A549 (cell line): ENCODE results near the gene SETD4. TPM values are rescaled to one million over a fixed set of nuclear protein-coding genes. Genes with fewer than 3 reads are reported as not detected.

Source experiments
- ATAC-seq, 2 experiments: fragments of 200-7000 bp in 1 of 2; fragments of >200 bp in 1 of 2; cut with Nextera tagmentation in 1 of 2; cut with Tn5 transposase in 1 of 2; 3 replicates each; pipeline versions ENCODE4 v1.8.0 to v1.9.1; 2018 to 2020; ENCODE audit warnings: mild to moderate bottlenecking in 1 of 2, moderate library complexity in 1 of 2
- CTCF ChIA-PET: fragments of 300-600 bp; sonication (Branson Sonifier 250); formaldehyde crosslinking; extraction: SDS; loops from one replicate; lab custom pipeline; 2021; ENCODE audit warnings: antibody characterized with exemption, inconsistent platforms; lab: Yijun Ruan, JAX
- POLR2A ChIA-PET: fragments of 350-600 bp; formaldehyde crosslinking; extraction: SDS; loops from one replicate; lab custom pipeline; 2021; ENCODE audit warnings: antibody characterized with exemption, inconsistent platforms; lab: Yijun Ruan, JAX
- DNase-seq, 2 experiments: peaks; one replicate each; pipeline versions ENCODE4 v3.0.0 to v3.0.0-alpha.2; 2011 to 2016; ENCODE audit warnings: low read depth in 1 of 2, low spot score in 1 of 2
- FAIRE-seq: peaks from 2 replicates; lab custom pipeline; 2011; peaks lifted over from hg19 to GRCh38; lab: Jason Lieb, UNC
- H3K27ac ChIP-seq, 2 experiments: fragments of >200 bp; sonication (Bioruptor Twin); formaldehyde crosslinking; 3 replicates each; pipeline ENCODE4 v1.5.1; 2016 to 2017
- H3K4me1 ChIP-seq: fragments of >200 bp; sonication (Bioruptor Twin); formaldehyde crosslinking; 3 replicates; pipeline ENCODE4 v1.6.1; 2016
- H3K4me2 ChIP-seq: fragments of >200 bp; sonication (Bioruptor Twin); formaldehyde crosslinking; 3 replicates; pipeline ENCODE4 v1.6.1; 2016
- H3K4me3 ChIP-seq: fragments of >200 bp; sonication (Bioruptor Twin); formaldehyde crosslinking; 3 replicates; pipeline ENCODE4 v1.5.1; 2016
- H3K9me3 ChIP-seq: fragments of >200 bp; sonication (Bioruptor Twin); formaldehyde crosslinking; 3 replicates; pipeline ENCODE4 v1.6.1; 2016
- BHLHE40 ChIP-seq: IDR thresholded peaks from 2 replicates; pipeline ENCODE4 v1.6.1; 2012; ENCODE audit warnings: low read depth, low read length, inconsistent platforms
- CBX2 ChIP-seq: fragments of 200-600 bp; sonication (generic); IDR thresholded peaks from 2 replicates; pipeline ENCODE4 v1.6.1; 2016; ENCODE audit warnings: low read depth, mild to moderate bottlenecking, borderline replicate concordance
- CHD2 ChIP-seq: fragments of 150-350 bp; IDR thresholded peaks from 2 replicates; pipeline ENCODE4 v1.6.1; 2014; ENCODE audit warnings: low read length; ENCODE audit not compliant: partially characterized antibody
- CHD4 ChIP-seq: fragments of 200-600 bp; sonication (generic); IDR thresholded peaks from 2 replicates; pipeline ENCODE4 v1.6.1; 2016; ENCODE audit warnings: antibody characterized with exemption, mild to moderate bottlenecking, borderline replicate concordance
- CTCF ChIP-seq: fragments of >200 bp; sonication (Bioruptor Twin); formaldehyde crosslinking; IDR thresholded peaks from 3 replicates; pipeline ENCODE4 v1.5.1; 2016
- EHF ChIP-seq: fragments of 250-450 bp; sonication (Bioruptor Pico); IDR thresholded peaks from 2 replicates; pipeline ENCODE4 v1.5.0; 2020; ENCODE audit warnings: mild to moderate bottlenecking
- EHMT2 ChIP-seq: fragments of 200-600 bp; sonication (generic); IDR thresholded peaks from 2 replicates; pipeline ENCODE4 v1.6.1; 2016; ENCODE audit warnings: antibody characterized with exemption, low read depth, mild to moderate bottlenecking, moderate library complexity
- ELK1 ChIP-seq: fragments of 150-350 bp; IDR thresholded peaks from 2 replicates; pipeline ENCODE4 v1.6.1; 2014; ENCODE audit warnings: low read depth, mild to moderate bottlenecking, low read length
- EP300 ChIP-seq, 2 experiments: fragments of >200 bp; sonication (Bioruptor Twin); formaldehyde crosslinking; IDR thresholded peaks; 2 replicates in 1 of 2; 3 replicates in 1 of 2; pipeline ENCODE4 v1.6.1; 2016 to 2017
- GATA3 ChIP-seq: IDR thresholded peaks from 2 replicates; pipeline ENCODE4 v1.6.1; 2012; ENCODE audit warnings: borderline replicate concordance
- HOXA7 ChIP-seq: fragments of 250-450 bp; sonication (Bioruptor Pico); IDR thresholded peaks from 2 replicates; pipeline ENCODE4 v1.5.0; 2020; ENCODE audit warnings: mild to moderate bottlenecking, moderate library complexity
- HOXB13 ChIP-seq: fragments of 250-450 bp; sonication (Bioruptor Pico); IDR thresholded peaks from 2 replicates; pipeline ENCODE4 v1.5.0; 2020; ENCODE audit warnings: low read depth, mild to moderate bottlenecking, moderate library complexity
- JUNB ChIP-seq: fragments of >200 bp; sonication (Bioruptor Twin); formaldehyde crosslinking; IDR thresholded peaks from 2 replicates; pipeline ENCODE4 v1.6.1; 2016
- MAZ ChIP-seq: fragments of 150-350 bp; IDR thresholded peaks from 2 replicates; pipeline ENCODE4 v1.6.1; 2014; ENCODE audit warnings: antibody characterized with exemption, low read depth, low read length, borderline replicate concordance
- MYC ChIP-seq: IDR thresholded peaks from 2 replicates; pipeline ENCODE4 v1.6.1; 2012; ENCODE audit warnings: mild to moderate bottlenecking, inconsistent platforms, low read length, improper control_type of control experiment, borderline replicate concordance
- NFE2L2 ChIP-seq: fragments of 150-350 bp; conservative IDR thresholded peaks from 2 replicates; pipeline ENCODE4 v1.6.1; 2014; ENCODE audit warnings: low read length
- NPAS2 ChIP-seq: fragments of 250-450 bp; sonication (Bioruptor Pico); IDR thresholded peaks from 2 replicates; pipeline ENCODE4 v1.8.0; 2022; ENCODE audit warnings: mild to moderate bottlenecking, moderate library complexity, borderline replicate concordance
- NR3C1 ChIP-seq: fragments of >200 bp; sonication (Bioruptor Twin); formaldehyde crosslinking; IDR thresholded peaks from 3 replicates; pipeline ENCODE4 v1.6.1; 2017
- POLR2A ChIP-seq: IDR thresholded peaks from 2 replicates; pipeline ENCODE4 v1.6.1; 2012; ENCODE audit warnings: mild to moderate bottlenecking, low read length
- POLR2AphosphoS2 ChIP-seq: conservative IDR thresholded peaks from 2 replicates; pipeline ENCODE4 v1.6.1; 2012; ENCODE audit warnings: low read length, improper control_type of control experiment, inconsistent platforms
- RCOR1 ChIP-seq: fragments of 150-350 bp; IDR thresholded peaks from 2 replicates; pipeline ENCODE4 v1.6.1; 2014; ENCODE audit warnings: antibody characterized with exemption, low read length, low read depth
- REST ChIP-seq: fragments of 200-600 bp; sonication (generic); IDR thresholded peaks from 2 replicates; pipeline ENCODE4 v1.6.1; 2016; ENCODE audit warnings: antibody characterized with exemption, mild to moderate bottlenecking, moderate library complexity
- RFX5 ChIP-seq: fragments of 450-650 bp; IDR thresholded peaks from 2 replicates; pipeline ENCODE4 v1.7.1; 2014; ENCODE audit warnings: antibody characterized with exemption, mild to moderate bottlenecking, moderate library complexity
- RNF2 ChIP-seq: fragments of 200-600 bp; sonication (generic); IDR thresholded peaks from 2 replicates; pipeline ENCODE4 v1.6.1; 2016; ENCODE audit warnings: low read depth, mild to moderate bottlenecking, antibody characterized with exemption, moderate library complexity, borderline replicate concordance
- TP53 ChIP-seq: fragments of 250-450 bp; sonication (Bioruptor Pico); IDR thresholded peaks from 2 replicates; pipeline ENCODE4 v1.5.0; 2021; ENCODE audit warnings: mild to moderate bottlenecking, moderate library complexity
- ZC3H11A ChIP-seq: fragments of 450-650 bp; IDR thresholded peaks from 2 replicates; pipeline ENCODE4 v1.6.1; 2014; ENCODE audit warnings: antibody characterized with exemption, mild to moderate bottlenecking
- ZSCAN20 ChIP-seq: fragments of 250-450 bp; sonication (Bioruptor Pico); IDR thresholded peaks from 2 replicates; pipeline ENCODE4 v1.8.0; 2022; ENCODE audit warnings: mild to moderate bottlenecking, moderate library complexity
- WGBS: methylation state at CpG from one replicate; pipeline ENCODE4 v1.1.6; 2017; ENCODE audit errors: missing lambda C conversion rate; 5-methylcytosine and 5-hydroxymethylcytosine counted together
- polyA plus RNA-seq, 4 experiments: library from polyadenylated mRNA; depleted of rRNA in 3 of 4; stranded (reverse); fragments of >200 nt; fragmentation: RNase III in 1 of 4; extraction: RNeasy Plus Mini Kit Qiagen cat#74134 plus additional on column Dnase treatment in 1 of 4; gene quantifications; 2 replicates in 3 of 4; 3 replicates in 1 of 4; pipeline ENCODE4 v1.2.3, GENCODE V29; 2011 to 2017
- TF ChIP-seq, protein P1 (sequence below): IDR thresholded peaks from 2 replicates; pipeline ENCODE4 v1.6.1; 2012
- TF ChIP-seq, protein P2 (sequence below): fragments of 250-450 bp; sonication (Bioruptor Pico); IDR thresholded peaks from 2 replicates; pipeline ENCODE4 v1.5.0; 2021; ENCODE audit warnings: mild to moderate bottlenecking, moderate library complexity, borderline replicate concordance

Gene SETD4
- polyA plus RNA-seq, 2 of the 4 experiments (the other 2 are of a cell fraction) = 10.3 to 17.1 TPM

DNA sequence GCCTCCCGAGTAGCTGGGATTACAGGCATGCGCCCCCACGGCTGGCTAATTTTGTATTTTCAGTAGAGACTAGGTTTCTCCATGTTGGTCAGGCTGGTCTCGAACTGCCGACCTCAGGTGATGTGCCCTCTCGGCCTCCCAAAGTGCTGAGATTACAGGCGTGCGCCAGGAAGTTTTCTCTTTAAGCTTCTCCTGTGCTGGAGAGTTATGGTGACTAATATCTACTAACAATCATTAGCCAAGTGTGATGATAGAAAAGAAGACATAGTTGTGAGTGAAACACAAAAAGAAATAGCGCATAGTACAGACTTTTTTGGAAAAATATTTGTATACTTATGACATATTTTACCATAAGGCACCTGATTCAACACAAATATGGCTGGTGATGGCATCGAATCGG is 56.5 kb downstream of the SETD4 start:
- Histone ChIP-seq H3K4me3 (no peak overlapping the region), H3K4me2 (no peak overlapping the region), H3K9me3 (no peaks in the 10 kb centered on the region), H3K27ac (no peak overlapping the region), H3K4me1 (no peaks in the 10 kb centered on the region)
- ChIA-PET CTCF (no interaction called here), POLR2A (no interaction called here)
- 68% methylated on average over 10 of the region's 11 CpGs for WGBS
- TF ChIP-seq NFE2L2 (no peak), EHMT2 (no peak), NPAS2 (no peak), HOXA7 (CRISPR knock-in tag) (no peak), ZC3H11A (no peak), TP53 (CRISPR knock-in tag) (no peak), MAZ (no peak), REST (no peak), BHLHE40 (no peak), ELK1 (no peak), NR3C1 (no peak), RCOR1 (no peak)
- TF ChIP-seq, protein P1, sequence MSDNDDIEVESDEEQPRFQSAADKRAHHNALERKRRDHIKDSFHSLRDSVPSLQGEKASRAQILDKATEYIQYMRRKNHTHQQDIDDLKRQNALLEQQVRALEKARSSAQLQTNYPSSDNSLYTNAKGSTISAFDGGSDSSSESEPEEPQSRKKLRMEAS = no peak
- no peak for FAIRE-seq
- no peak for ATAC-seq
- no peak for DNase-seq

GRCh38 chr21:35996217-35996616 is 64.1 kb downstream of the SETD4 start:
- CTCF ChIA-PET = interaction anchor here (0.6 kb wide), 1 partner anchor 1284 kb away, joined by 3 read pairs; no protein-coding TSS in a partner anchor
- ATAC-seq (no peak), DNase-seq (no peak), FAIRE-seq (no peak)
- H3K27ac ChIP-seq = no peak overlapping the region
- TF ChIP-seq CHD4 (no peak), POLR2A (no peak), HOXB13 (CRISPR knock-in tag) (no peak), CHD2 (no peak), CBX2 (no peak), ZSCAN20 (no peak), RFX5 (no peak), EHF (CRISPR knock-in tag) (no peak), MAZ (no peak), NFE2L2 (no peak), EHMT2 (no peak), MYC (no peak), JUNB (no peak), NPAS2 (no peak), GATA3 (no peak), CTCF (no peak), RNF2 (no peak), EP300 (IDR thresholded peaks at IDR 0.05) (no peak), POLR2AphosphoS2 (no peak)
- TF ChIP-seq, protein P2, sequence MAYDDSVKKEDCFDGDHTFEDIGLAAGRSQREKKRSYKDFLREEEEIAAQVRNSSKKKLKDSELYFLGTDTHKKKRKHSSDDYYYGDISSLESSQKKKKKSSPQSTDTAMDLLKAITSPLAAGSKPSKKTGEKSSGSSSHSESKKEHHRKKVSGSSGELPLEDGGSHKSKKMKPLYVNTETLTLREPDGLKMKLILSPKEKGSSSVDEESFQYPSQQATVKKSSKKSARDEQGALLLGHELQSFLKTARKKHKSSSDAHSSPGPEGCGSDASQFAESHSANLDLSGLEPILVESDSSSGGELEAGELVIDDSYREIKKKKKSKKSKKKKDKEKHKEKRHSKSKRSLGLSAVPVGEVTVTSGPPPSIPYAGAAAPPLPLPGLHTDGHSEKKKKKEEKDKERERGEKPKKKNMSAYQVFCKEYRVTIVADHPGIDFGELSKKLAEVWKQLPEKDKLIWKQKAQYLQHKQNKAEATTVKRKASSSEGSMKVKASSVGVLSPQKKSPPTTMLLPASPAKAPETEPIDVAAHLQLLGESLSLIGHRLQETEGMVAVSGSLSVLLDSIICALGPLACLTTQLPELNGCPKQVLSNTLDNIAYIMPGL (CRISPR knock-in tag) = no peak
- H3K4me3 ChIP-seq = no peak overlapping the region
- no peak overlapping the region for H3K4me2 ChIP-seq
- H3K4me1 ChIP-seq = no peaks in the 10 kb centered on the region
- POLR2A ChIA-PET = no interaction called here
- H3K9me3 ChIP-seq = no peaks in the 10 kb centered on the region
